Upper lobe of left lung (tissue), 6 donors: ENCODE results near the gene ELP5. TPM values are rescaled to one million over a fixed set of nuclear protein-coding genes. Genes with fewer than 3 reads are reported as not detected.

Experiments used
- ATAC-seq, 2 donors: fragments of 200-7000 bp; cut with Tn5 transposase; one replicate each; pipeline ENCODE4 v1.9.1; 2022; ENCODE audit warnings: mild to moderate bottlenecking in 2 of 2, moderate library complexity in 2 of 2; ENCODE audit not compliant: low FRiP score in 2 of 2
- DNase-seq, 2 donors: peaks; one replicate each; pipeline ENCODE4 v3.0.0-alpha.2; 2019 to 2020
- H3K27ac ChIP-seq, 4 donors: fragments of 200-600 bp; sonication (generic); one replicate each; pipeline ENCODE4 v1.5.1; 2016 to 2019
- H3K27me3 ChIP-seq, 4 donors: fragments of 200-600 bp; sonication (generic); one replicate each; pipeline ENCODE4 v1.5.1; 2017 to 2019
- H3K36me3 ChIP-seq, 4 donors: fragments of 200-600 bp; sonication (generic); one replicate each; pipeline ENCODE4 v1.5.1; 2016 to 2019
- H3K4me1 ChIP-seq, 4 donors: fragments of 200-600 bp; sonication (generic); one replicate each; pipeline ENCODE4 v1.5.1; 2018 to 2019
- H3K4me3 ChIP-seq, 4 donors: fragments of 200-600 bp; sonication (generic); one replicate each; pipeline ENCODE4 v1.5.1; 2017 to 2019; ENCODE audit warnings: mild to moderate bottlenecking in 2 of 4, moderate library complexity in 1 of 4
- H3K9me3 ChIP-seq, 4 donors: fragments of 200-600 bp; sonication (generic); one replicate each; pipeline ENCODE4 v1.5.1; 2018 to 2019
- CTCF ChIP-seq, 6 experiments: fragments of 450-650 bp in 4 of 6; fragments of 200-600 bp in 2 of 6; sonication (generic) in 2 of 6; IDR thresholded peaks; one replicate each; pipeline ENCODE4 v1.5.1; 2016 to 2019; ENCODE audit warnings: antibody characterized with exemption in 6 of 6
- EP300 ChIP-seq, 4 donors: sonication (generic); formaldehyde crosslinking; IDR thresholded peaks; one replicate each; pipeline ENCODE4 v1.5.1; 2017; ENCODE audit warnings: antibody characterized with exemption in 4 of 4, control low read depth in 2 of 4
- POLR2A ChIP-seq, 4 donors: fragments of 450-650 bp; IDR thresholded peaks; one replicate each; pipeline ENCODE4 v1.5.1; 2016 to 2017; ENCODE audit warnings: antibody characterized with exemption in 4 of 4, mild to moderate bottlenecking in 2 of 4
- POLR2AphosphoS5 ChIP-seq, 2 donors: sonication (generic); formaldehyde crosslinking; IDR thresholded peaks; one replicate each; pipeline ENCODE4 v1.5.1; 2017; ENCODE audit warnings: antibody characterized with exemption in 2 of 2
- WGBS, 2 donors: methylation state at CpG; one replicate each; pipeline ENCODE4 v1.1.5; 2017 to 2018; 5-methylcytosine and 5-hydroxymethylcytosine counted together
- total RNA-seq, 6 donors: library from RNA; depleted of rRNA in 4 of 6; stranded (reverse); fragments of >200 nt in 4 of 6; gene quantifications; one replicate each; pipeline versions ENCODE4 v1.1.0 to v1.2.1, GENCODE V29; 2016 to 2021
- donor health status: DM: no; HTN: no; CAD: no; lungs with moderate emphysema.
- donor health status: DM: no; HTN: yes; CAD: no; lungs with severe emphysema.

The ELP5 gene
- total RNA-seq, 6 donors from 2014 or later = 5.2 to 36.3 (median 21.0) TPM

- Histone ChIP-seq H3K4me3 (no peak overlapping the region), H3K4me1 (peaks cover 55 to 79% (median 65%) of the 10 kb centered on the region in 4 donors), H3K27ac (peak overlapping the region in 2 of 4 donors; percentile 99 to 100), H3K9me3 (no peaks in the 10 kb centered on the region), H3K36me3 (peaks cover 3 to 28% (median 24%) of the 10 kb centered on the region in 4 donors), H3K27me3 (no peaks in the 10 kb centered on the region)
- DNase-seq (no peak), ATAC-seq (no peak)
- WGBS, 2 donors = 76 to 91% methylated on average over 6 of the region's 6 CpGs
- TF ChIP-seq CTCF (IDR thresholded peaks at IDR 0.05) (no peak), EP300 (IDR thresholded peaks at IDR 0.05) (no peak), POLR2AphosphoS5 (IDR thresholded peaks at IDR 0.05) (no peak)
Observed at GRCh38 chr17:7218758-7219157, 33.3 kb upstream of the ELP5 start.

- Histone ChIP-seq H3K27me3 (no peaks in the 10 kb centered on the region), H3K27ac (peak overlapping the region; percentile 95 to 100 (median 97)), H3K9me3 (no peaks in the 10 kb centered on the region), H3K4me1 (peaks cover 51 to 74% (median 61%) of the 10 kb centered on the region in 4 donors), H3K36me3 (peaks cover 8 to 34% (median 29%) of the 10 kb centered on the region in 4 donors), H3K4me3 (peak overlapping the region in 3 of 4 donors; percentile 93 to 98 (median 96))
- ATAC-seq (no peak), DNase-seq (no peak)
- WGBS, 2 donors = 21 to 23% methylated on average over 9 to 12 of the region's 12 CpGs
- TF ChIP-seq EP300 (IDR thresholded peaks at IDR 0.05) (no peak), POLR2AphosphoS5 (IDR thresholded peaks at IDR 0.05) (no peak), POLR2A (IDR thresholded peaks at IDR 0.05) (no peak), CTCF (IDR thresholded peaks at IDR 0.05) (no peak)
Observed at GRCh38 chr17:7219229-7219811, 32.7 kb upstream of the ELP5 start.

- Histone ChIP-seq H3K27me3 (no peaks in the 10 kb centered on the region), H3K4me1 (peaks cover 51 to 67% (median 55%) of the 10 kb centered on the region in 4 donors), H3K36me3 (peaks cover 8 to 41% (median 36%) of the 10 kb centered on the region in 4 donors), H3K9me3 (no peaks in the 10 kb centered on the region), H3K4me3 (peak within 1 kb of the TSS; percentile 93 to 100 (median 97)), H3K27ac (peak within 1 kb of the TSS; percentile 95 to 100 (median 97))
- TF ChIP-seq POLR2A (IDR thresholded peaks at IDR 0.05) (peak in 3 of 4 donors; percentile 70 to 95 (median 79)), CTCF (IDR thresholded peaks at IDR 0.05) (no peak), POLR2AphosphoS5 (IDR thresholded peaks at IDR 0.05) (peak; percentile 91 to 97), EP300 (IDR thresholded peaks at IDR 0.05) (peak in 1 of 4 donors; percentile 38)
- DNase-seq = peak; percentile 96
- 0% methylated on average over 9 to 26 of the region's 63 CpGs for whole genome bisulfite sequencing, 2 donors
- peak; percentile 89 to 95 for ATAC-seq
Observed at GRCh38 chr17:7219812-7220592, 32.0 kb upstream of the ELP5 start, which contains the start of the genes ACADVL and DLG4. Gene ACADVL, plus strand, starts transcription at chr17:7219938. Its CDS starts 47 bp downstream, at chr17:7219985. Gene DLG4, minus strand, starts transcription at chr17:7219836.

GRCh38 chr17:7220593-7221277 lies 31.3 kb upstream of the ELP5 start:
- peak in 1 of 2 donors; percentile 79 for DNase-seq

More at GRCh38 chr17:7220593-7221277, 31.3 kb upstream of the ELP5 start:
- 16 to 28% methylated on average over 6 to 11 of the region's 11 CpGs for WGBS, 2 donors
- Histone ChIP-seq H3K27ac (peak overlapping the region; percentile 95 to 100 (median 97)), H3K27me3 (no peaks in the 10 kb centered on the region), H3K4me3 (peak overlapping the region; percentile 93 to 100 (median 97)), H3K9me3 (no peaks in the 10 kb centered on the region), H3K36me3 (peaks cover 11 to 48% (median 44%) of the 10 kb centered on the region in 4 donors), H3K4me1 (peaks cover 44 to 60% (median 48%) of the 10 kb centered on the region in 4 donors)
- peak in 1 of 2 donors; percentile 57 for ATAC-seq
- TF ChIP-seq CTCF (IDR thresholded peaks at IDR 0.05) (peak; percentile 14 to 63 (median 34)), POLR2A (IDR thresholded peaks at IDR 0.05) (no peak), POLR2AphosphoS5 (IDR thresholded peaks at IDR 0.05) (no peak), EP300 (IDR thresholded peaks at IDR 0.05) (peak in 1 of 4 donors; percentile 44)
